Panc1 (cell line): ENCODE data around the gene NAXE. TPM values are rescaled to one million over a fixed set of nuclear protein-coding genes. Genes with fewer than 3 reads are reported as not detected.

ENCODE experiments used
- ATAC-seq: fragments of 200-7000 bp; cut with Tn5 transposase; 2 replicates; pipeline ENCODE4 v1.9.1; 2020; ENCODE audit warnings: mild to moderate bottlenecking, moderate library complexity
- BruUV-seq: library from RNA; stranded (reverse); fragments of 400-500 nt; replicated peaks from 2 replicates; lab custom pipeline; 2021; lab: Mats Ljungman, UMichigan
- CTCF ChIA-PET: fragments of 300-600 bp; sonication (Branson Sonifier 250); formaldehyde crosslinking; loops from one replicate; lab custom pipeline; 2022; ENCODE audit warnings: antibody characterized with exemption; lab: Charles Lee
- POLR2A ChIA-PET: fragments of 300-600 bp; sonication (Branson Sonifier 250); formaldehyde crosslinking; loops from one replicate; lab custom pipeline; 2022; ENCODE audit warnings: antibody characterized with exemption; lab: Charles Lee
- DNase-seq: peaks from one replicate; pipeline ENCODE4 v3.0.0-alpha.2; 2010; ENCODE audit warnings: low read depth, low spot score
- H3K27ac ChIP-seq: 2 replicates; pipeline ENCODE4 v1.5.1; 2011; ENCODE audit warnings: mild to moderate bottlenecking, low read length, inconsistent platforms
- H3K27me3 ChIP-seq: fragments of 200-500 bp; sonication (Bioruptor generic); 2 replicates; pipeline ENCODE4 v1.6.0; 2014; ENCODE audit warnings: low read length, inconsistent platforms; ENCODE audit not compliant: control insufficient read depth, insufficient read depth
- H3K36me3 ChIP-seq: fragments of 200-500 bp; sonication (Bioruptor generic); 2 replicates; pipeline ENCODE4 v1.5.1; 2014; ENCODE audit warnings: inconsistent platforms, mild to moderate bottlenecking, low read length, moderate library complexity; ENCODE audit not compliant: control insufficient read depth, insufficient read depth
- H3K4me1 ChIP-seq: 2 replicates; pipeline ENCODE4 v1.5.1; 2011; ENCODE audit warnings: inconsistent platforms, mild to moderate bottlenecking, low read length, moderate library complexity; ENCODE audit not compliant: control insufficient read depth, insufficient read depth
- H3K4me3 ChIP-seq, 2 experiments: 2 replicates each; pipeline ENCODE4 v1.5.1; 2011 to 2012; ENCODE audit warnings: low read depth in 2 of 2, low read length in 2 of 2, mild to moderate bottlenecking in 2 of 2, inconsistent platforms in 1 of 2, moderate library complexity in 1 of 2
- H3K9me3 ChIP-seq: fragments of 200-500 bp; sonication (Bioruptor generic); 2 replicates; pipeline ENCODE4 v1.5.1; 2014; ENCODE audit warnings: low read depth, mild to moderate bottlenecking, inconsistent platforms, low read length, moderate library complexity; ENCODE audit not compliant: control insufficient read depth, insufficient read depth
- CTCF ChIP-seq: fragments of 450-650 bp; IDR thresholded peaks from 2 replicates; pipeline ENCODE4 v1.5.1; 2017; ENCODE audit warnings: mild to moderate bottlenecking
- POLR2AphosphoS5 ChIP-seq: IDR thresholded peaks from 2 replicates; pipeline ENCODE4 v1.6.1; 2012; ENCODE audit warnings: mild to moderate bottlenecking, low read depth, low read length, moderate library complexity
- REST ChIP-seq, 2 experiments: IDR thresholded peaks; 2 replicates each; pipeline ENCODE4 v1.6.1; 2011 to 2012; ENCODE audit warnings: low read depth in 2 of 2, control low read depth in 1 of 2, low read length in 1 of 2, mild to moderate bottlenecking in 1 of 2, moderate library complexity in 1 of 2; ENCODE audit not compliant: insufficient read depth in 1 of 2
- SIN3A ChIP-seq: IDR thresholded peaks from 2 replicates; pipeline ENCODE4 v1.6.1; 2012; ENCODE audit warnings: low read depth, mild to moderate bottlenecking, low read length, moderate library complexity, borderline replicate concordance; ENCODE audit not compliant: insufficient read depth
- TCF7L2 ChIP-seq: IDR thresholded peaks from 2 replicates; pipeline ENCODE4 v1.6.1; 2011; ENCODE audit warnings: mild to moderate bottlenecking, low read depth, low read length, inconsistent platforms
- in situ Hi-C: cut with HindIII; loops from 2 replicates; pipeline ENCODE4 v1.10.0; 2016; ENCODE audit warnings: low sequenced_read_pairs, low pct_unique_long_range_greater_than_20kb
- intact Hi-C: fragments of 100-400 bp; cut with micrococcal nuclease; formaldehyde crosslinking; loops from one replicate; pipeline ENCODE4 v1.10.0; 2022; ENCODE audit not compliant: unreplicated experiment
- total RNA-seq: library from RNA; stranded (reverse); gene quantifications from one replicate; pipeline ENCODE4 v1.2.1, GENCODE V29; 2021; ENCODE audit not compliant: unreplicated experiment

The NAXE gene
- total RNA-seq, 1 experiment from 2014 or later: 211 TPM

DNA sequence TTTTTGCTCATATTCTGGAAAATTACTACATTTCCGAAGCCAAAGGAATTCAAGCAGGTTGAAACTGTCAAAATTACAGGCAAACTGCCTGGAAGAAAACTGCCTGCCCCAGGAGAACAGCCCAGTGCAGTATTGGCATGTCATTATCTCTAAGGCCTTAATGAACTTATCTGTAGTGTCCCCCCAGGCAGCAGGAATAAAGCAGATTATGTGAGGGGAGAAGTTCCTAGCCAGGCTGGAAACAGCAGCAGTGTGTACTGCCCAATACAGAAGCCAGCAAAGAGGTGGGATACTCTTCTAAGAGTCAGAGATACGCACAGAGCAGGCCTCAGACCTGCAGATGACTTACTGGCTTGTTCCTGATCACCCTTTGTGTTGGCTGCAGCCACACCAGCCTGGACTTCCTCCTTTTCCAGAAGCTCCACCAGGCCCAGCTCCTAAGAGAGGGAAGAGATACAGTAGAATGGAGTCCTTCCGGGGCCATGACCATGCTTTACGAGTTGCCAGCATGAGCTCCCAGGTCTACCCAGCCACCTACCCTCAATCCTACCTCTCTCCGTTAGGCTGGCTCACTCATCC is 30.9 kb upstream of the NAXE start:
- POLR2A ChIA-PET: no interaction called here
- ATAC-seq (no peak), DNase-seq (no peak)
- TF ChIP-seq CTCF (no peak), POLR2AphosphoS5 (no peak), REST (IDR thresholded peaks at IDR 0.05; ENCODE audit: insufficient read depth in 1 of 2, low read depth in 2 of 2, low read length in 1 of 2) (no peak), SIN3A (no peak)
- Histone ChIP-seq H3K9me3 (no peaks in the 10 kb centered on the region), H3K27ac (no peak overlapping the region), H3K36me3 (no peaks in the 10 kb centered on the region), H3K4me3 (no peak overlapping the region), H3K27me3 (no peaks in the 10 kb centered on the region), H3K4me1 (no peaks in the 10 kb centered on the region)
- CTCF ChIA-PET: no interaction called here
- BruUV-seq: no TSS peak
- in situ Hi-C loops: no loop called here
- intact Hi-C loops: no loop called here

GRCh38 chr1:156565519-156565918 is 26.1 kb upstream of the NAXE start:
- no TSS peak for BruUV-seq
- Histone ChIP-seq H3K4me1 (no peaks in the 10 kb centered on the region), H3K4me3 (no peak overlapping the region), H3K36me3 (peaks cover 8% of the 10 kb centered on the region; the same call in 1 of the 2 replicates), H3K27ac (no peak overlapping the region), H3K27me3 (no peaks in the 10 kb centered on the region), H3K9me3 (no peaks in the 10 kb centered on the region)
- in situ Hi-C loops: no loop called here
- ATAC-seq (no peak), DNase-seq (no peak)
- POLR2A ChIA-PET: no interaction called here
- no peak for TF ChIP-seq SIN3A
- no peak for TF ChIP-seq POLR2AphosphoS5
- no peak for TF ChIP-seq REST (IDR thresholded peaks at IDR 0.05; ENCODE audit: insufficient read depth in 1 of 2, low read depth in 2 of 2, low read length in 1 of 2)
- no peak for TF ChIP-seq CTCF
- TF ChIP-seq TCF7L2: no peak
- CTCF ChIA-PET: no interaction called here
- intact Hi-C loops: no loop called here
